ACC112 (cell line): ENCODE data around the gene SIM2.

Experiments
- H2AFZ ChIP-seq: fragments of 200-600 bp; sonication (generic); one replicate; pipeline ENCODE4 v1.6.0; 2017; ENCODE audit warnings: antibody characterized with exemption, low read length; ENCODE audit not compliant: unreplicated experiment
- H3K27ac ChIP-seq: fragments of 200-600 bp; sonication (generic); 2 replicates; pipeline ENCODE4 v1.5.1; 2014; ENCODE audit warnings: low read depth, mild to moderate bottlenecking, antibody characterized with exemption, low read length, moderate library complexity
- H3K27me3 ChIP-seq: fragments of 200-600 bp; sonication (generic); 2 replicates; pipeline ENCODE4 v1.6.1; 2014; ENCODE audit warnings: mild to moderate bottlenecking, antibody characterized with exemption, low read length, moderate library complexity, mixed read lengths; ENCODE audit not compliant: insufficient read depth
- H3K36me3 ChIP-seq: fragments of 200-600 bp; sonication (generic); 2 replicates; pipeline ENCODE4 v1.6.1; 2016; ENCODE audit warnings: mild to moderate bottlenecking, antibody characterized with exemption, low read length, moderate library complexity, mixed read lengths; ENCODE audit not compliant: insufficient read depth
- H3K4me1 ChIP-seq: fragments of 200-600 bp; sonication (generic); one replicate; pipeline ENCODE4 v1.6.1; 2016; ENCODE audit warnings: low read length, mixed read lengths; ENCODE audit not compliant: insufficient read depth, unreplicated experiment, control insufficient read depth
- H3K4me3 ChIP-seq: fragments of 200-600 bp; sonication (generic); 2 replicates; pipeline ENCODE4 v1.5.1; 2014; ENCODE audit warnings: mild to moderate bottlenecking, low read depth, low read length
- H3K79me2 ChIP-seq: fragments of 200-600 bp; sonication (generic); one replicate; pipeline ENCODE4 v1.6.0; 2016; ENCODE audit warnings: low read length; ENCODE audit not compliant: control insufficient read depth, unreplicated experiment, insufficient read depth

The SIM2 gene

GRCh38 chr21:36769051-36769839 lies 70.3 kb downstream of the SIM2 start:
- H3K27me3 ChIP-seq, result no peaks in the 10 kb centered on the region
- no peaks in the 10 kb centered on the region for H3K36me3 ChIP-seq
- H3K4me3 ChIP-seq, result no peak overlapping the region
- peaks cover 6% of the 10 kb centered on the region for H3K4me1 ChIP-seq
- no peak overlapping the region for H3K27ac ChIP-seq
- H2AFZ ChIP-seq, result no peak overlapping the region
- no peaks in the 10 kb centered on the region for H3K79me2 ChIP-seq

- Histone ChIP-seq H2AFZ (no peak overlapping the region), H3K4me1 (peaks cover 6% of the 10 kb centered on the region), H3K36me3 (no peaks in the 10 kb centered on the region), H3K4me3 (no peak overlapping the region), H3K27ac (no peak overlapping the region), H3K79me2 (no peaks in the 10 kb centered on the region), H3K27me3 (no peaks in the 10 kb centered on the region)
Observed at GRCh38 chr21:36773117-36773516, 74.2 kb downstream of the SIM2 start.

- Histone ChIP-seq H2AFZ (no peak overlapping the region), H3K36me3 (no peaks in the 10 kb centered on the region), H3K27me3 (no peaks in the 10 kb centered on the region), H3K4me3 (no peak overlapping the region), H3K4me1 (peaks cover 6% of the 10 kb centered on the region), H3K27ac (no peak overlapping the region), H3K79me2 (no peaks in the 10 kb centered on the region)
Observed at GRCh38 chr21:36773995-36774394, 75.1 kb downstream of the SIM2 start.

GRCh38 chr21:36776981-36777617 lies 78.2 kb downstream of the SIM2 start:
- H3K4me1 ChIP-seq, result peaks cover 6% of the 10 kb centered on the region
- no peak overlapping the region for H3K4me3 ChIP-seq
- H3K27ac ChIP-seq, result no peak overlapping the region
- H3K27me3 ChIP-seq, result no peaks in the 10 kb centered on the region
- no peak overlapping the region for H2AFZ ChIP-seq
- no peaks in the 10 kb centered on the region for H3K36me3 ChIP-seq
- H3K79me2 ChIP-seq, result no peaks in the 10 kb centered on the region

GRCh38 chr21:36780861-36781260 lies 81.9 kb downstream of the SIM2 start:
- H3K27me3 ChIP-seq, result no peaks in the 10 kb centered on the region
- H3K36me3 ChIP-seq, result no peaks in the 10 kb centered on the region
- H3K4me3 ChIP-seq, result no peak overlapping the region
- H3K4me1 ChIP-seq, result no peaks in the 10 kb centered on the region
- no peak overlapping the region for H3K27ac ChIP-seq
- no peaks in the 10 kb centered on the region for H3K79me2 ChIP-seq
- H2AFZ ChIP-seq, result no peak overlapping the region

- Histone ChIP-seq H3K79me2 (no peaks in the 10 kb centered on the region), H3K27ac (no peak overlapping the region), H3K4me1 (no peaks in the 10 kb centered on the region), H3K4me3 (no peak overlapping the region), H3K36me3 (no peaks in the 10 kb centered on the region), H3K27me3 (no peaks in the 10 kb centered on the region), H2AFZ (no peak overlapping the region)
Observed at GRCh38 chr21:36783612-36784374, 84.9 kb downstream of the SIM2 start.

GRCh38 chr21:36784947-36785346 lies 86.0 kb downstream of the SIM2 start:
- no peaks in the 10 kb centered on the region for H3K79me2 ChIP-seq
- no peaks in the 10 kb centered on the region for H3K36me3 ChIP-seq
- H3K4me1 ChIP-seq, result no peaks in the 10 kb centered on the region
- H3K27ac ChIP-seq, result no peak overlapping the region
- no peaks in the 10 kb centered on the region for H3K27me3 ChIP-seq
- H2AFZ ChIP-seq, result no peak overlapping the region
- no peak overlapping the region for H3K4me3 ChIP-seq

GRCh38 chr21:36785615-36786014 lies 86.7 kb downstream of the SIM2 start:
- Histone ChIP-seq H3K79me2 (no peaks in the 10 kb centered on the region), H2AFZ (no peak overlapping the region), H3K4me3 (no peak overlapping the region), H3K27ac (no peak overlapping the region), H3K36me3 (no peaks in the 10 kb centered on the region), H3K27me3 (no peaks in the 10 kb centered on the region), H3K4me1 (no peaks in the 10 kb centered on the region)

- Histone ChIP-seq H3K27me3 (no peaks in the 10 kb centered on the region), H3K4me1 (no peaks in the 10 kb centered on the region), H3K36me3 (no peaks in the 10 kb centered on the region), H2AFZ (no peak overlapping the region), H3K79me2 (no peaks in the 10 kb centered on the region), H3K27ac (no peak overlapping the region), H3K4me3 (no peak overlapping the region)
Observed at GRCh38 chr21:36786186-36786585, 87.3 kb downstream of the SIM2 start.

GRCh38 chr21:36788120-36788638 lies 89.3 kb downstream of the SIM2 start:
- no peaks in the 10 kb centered on the region for H3K27me3 ChIP-seq
- no peak overlapping the region for H2AFZ ChIP-seq
- H3K27ac ChIP-seq, result no peak overlapping the region
- H3K4me3 ChIP-seq, result no peak overlapping the region
- no peaks in the 10 kb centered on the region for H3K36me3 ChIP-seq
- H3K79me2 ChIP-seq, result no peaks in the 10 kb centered on the region
- H3K4me1 ChIP-seq, result no peaks in the 10 kb centered on the region
